Pancreas (tissue), 10 donors: ENCODE measurements around the gene AGBL5. TPM values are rescaled to one million over a fixed set of nuclear protein-coding genes. Genes with fewer than 3 reads are reported as not detected.

Experiments
- ATAC-seq, 4 donors: fragments of 200-7000 bp; cut with Tn5 transposase; one replicate each; pipeline versions ENCODE4 v1.8.0 to v1.9.1; 2020; ENCODE audit warnings: mild to moderate bottlenecking in 4 of 4, moderate library complexity in 4 of 4
- DNase-seq, 6 donors: peaks; one replicate each; pipeline ENCODE4 v3.0.0-alpha.2; 2020
- FAIRE-seq: peaks from 2 replicates; lab custom pipeline; 2012; peaks lifted over from hg19 to GRCh38; lab: Jason Lieb, UNC
- H3K27ac ChIP-seq, 4 donors: fragments of 200-600 bp; sonication (generic); 1 replicate in 3 of 4; 2 replicates in 1 of 4; pipeline versions ENCODE4 v1.5.0 to v1.8.0; 2020
- H3K27me3 ChIP-seq, 4 donors: fragments of 200-600 bp; one replicate each; pipeline ENCODE4 v1.8.0; 2021
- H3K36me3 ChIP-seq, 3 donors: fragments of 200-600 bp; sonication (generic) in 1 of 3; one replicate each; pipeline versions ENCODE4 v1.5.0 to v1.8.0; 2020 to 2021
- H3K4me1 ChIP-seq, 3 donors: fragments of 200-600 bp; one replicate each; pipeline ENCODE4 v1.8.0; 2021
- H3K4me3 ChIP-seq, 4 donors: fragments of 200-600 bp; sonication (generic) in 2 of 4; one replicate each; pipeline versions ENCODE4 v1.5.0 to v1.8.0; 2020 to 2021
- H3K9me3 ChIP-seq, 4 donors: fragments of 200-600 bp; one replicate each; pipeline ENCODE4 v1.8.0; 2021
- WGBS, 2 donors: extraction: QIAGEN DNeasy Blood & Tissue Kit; methylation state at CpG; one replicate each; pipeline ENCODE4 v1.1.7; 2013; 5-methylcytosine and 5-hydroxymethylcytosine counted together
- intact Hi-C, 3 donors: fragments of 100-400 bp; cut with DNase I; formaldehyde crosslinking; loops; one replicate each; pipeline versions ENCODE4 v1.11.1 to v1.14.2; 2022
- polyA plus RNA-seq, 2 donors: library from polyadenylated mRNA; stranded (reverse); fragments of 200-250 nt; gene quantifications; one replicate each; pipeline ENCODE4 v1.2.3, GENCODE V29; 2013
- total RNA-seq, 6 donors: library from RNA; stranded (reverse); fragmentation: NEBNext Ultra II Directional in 4 of 6; extraction: Animal tissue kit (Norgen Biotek cat#: 25700) in 4 of 6; gene quantifications; one replicate each; pipeline versions ENCODE4 v1.2.1 to v1.2.4, GENCODE V29; 2021 to 2023
- TF ChIP-seq, protein P1 (sequence below), 4 donors: fragments of 200-600 bp; sonication (generic) in 3 of 4; IDR thresholded peaks; one replicate each; pipeline versions ENCODE4 v1.5.0 to v1.8.0; 2021; ENCODE audit warnings: antibody characterized with exemption in 4 of 4
- donor health status: healthy with polysubstance abuse.
- donor health status: DM: no; HTN: no; CAD: no; lungs with moderate emphysema.
- donor health status: DM: no; HTN: no; CAD: no.
- donor health status: control.
- donor health status: control.
- donor health status: Bipolar disorder and iron deficiency.
- donor health status: DM: yes; HTN: yes; CAD: no.
- donor health status: DM: no; HTN: no; CAD: no.
- donor health status: DM: no; HTN: no; CAD: no.
- donor health status: DM: yes; HTN: yes; CAD: no.

The AGBL5 gene
- total and polyA plus RNA-seq, 8 donors = 8.2 to 15.5 (median 11.2) TPM

DNA sequence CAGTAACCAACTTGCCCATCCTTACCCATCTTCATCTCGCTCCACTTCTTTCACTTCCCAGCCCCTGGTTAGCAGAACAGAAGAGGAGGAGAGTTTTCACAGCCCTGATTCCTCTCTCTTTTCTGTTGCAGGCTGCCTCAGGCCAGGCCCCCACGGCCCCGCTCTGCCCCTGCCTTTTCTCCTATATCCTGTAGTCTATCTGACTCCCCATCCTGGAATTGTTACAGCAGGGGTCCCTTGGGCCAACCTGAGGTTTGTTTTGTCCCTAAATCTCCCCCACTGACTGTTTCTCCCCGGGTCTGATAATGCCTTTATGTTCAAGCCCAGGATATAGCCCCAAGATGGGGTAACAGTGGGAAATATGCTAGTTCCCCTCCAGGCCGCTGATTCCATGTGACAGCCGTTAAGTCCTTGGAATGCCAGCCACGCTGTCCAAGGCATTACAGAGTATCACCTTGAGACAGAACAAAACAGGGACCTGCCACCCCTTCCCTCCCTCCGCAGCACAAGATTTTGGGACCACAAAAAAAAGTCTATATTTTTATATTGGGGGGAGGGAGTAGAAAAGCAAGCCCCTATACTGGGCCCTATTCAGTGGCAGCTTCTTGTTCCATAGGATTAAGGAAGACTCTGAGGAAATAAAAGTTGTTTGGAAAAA lies 18.6 kb downstream of the AGBL5 start:
- Histone ChIP-seq H3K4me3 (peak overlapping the region in 3 of 4 donors; percentile 66 to 96 (median 89)), H3K4me1 (peaks cover 12 to 18% (median 13%) of the 10 kb centered on the region in 3 donors), H3K9me3 (no peaks in the 10 kb centered on the region), H3K36me3 (no peaks in the 10 kb centered on the region), H3K27ac (no peak overlapping the region), H3K27me3 (no peaks in the 10 kb centered on the region)
- TF ChIP-seq, protein P1, sequence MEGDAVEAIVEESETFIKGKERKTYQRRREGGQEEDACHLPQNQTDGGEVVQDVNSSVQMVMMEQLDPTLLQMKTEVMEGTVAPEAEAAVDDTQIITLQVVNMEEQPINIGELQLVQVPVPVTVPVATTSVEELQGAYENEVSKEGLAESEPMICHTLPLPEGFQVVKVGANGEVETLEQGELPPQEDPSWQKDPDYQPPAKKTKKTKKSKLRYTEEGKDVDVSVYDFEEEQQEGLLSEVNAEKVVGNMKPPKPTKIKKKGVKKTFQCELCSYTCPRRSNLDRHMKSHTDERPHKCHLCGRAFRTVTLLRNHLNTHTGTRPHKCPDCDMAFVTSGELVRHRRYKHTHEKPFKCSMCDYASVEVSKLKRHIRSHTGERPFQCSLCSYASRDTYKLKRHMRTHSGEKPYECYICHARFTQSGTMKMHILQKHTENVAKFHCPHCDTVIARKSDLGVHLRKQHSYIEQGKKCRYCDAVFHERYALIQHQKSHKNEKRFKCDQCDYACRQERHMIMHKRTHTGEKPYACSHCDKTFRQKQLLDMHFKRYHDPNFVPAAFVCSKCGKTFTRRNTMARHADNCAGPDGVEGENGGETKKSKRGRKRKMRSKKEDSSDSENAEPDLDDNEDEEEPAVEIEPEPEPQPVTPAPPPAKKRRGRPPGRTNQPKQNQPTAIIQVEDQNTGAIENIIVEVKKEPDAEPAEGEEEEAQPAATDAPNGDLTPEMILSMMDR (IDR thresholded peaks at IDR 0.05) = no peak
- DNase-seq = no peak
- WGBS, 2 donors = 69 to 73% methylated on average over 8 of the region's 8 CpGs
- intact Hi-C loops = no loop called here
- ATAC-seq = no peak
- no peak for FAIRE-seq

DNA sequence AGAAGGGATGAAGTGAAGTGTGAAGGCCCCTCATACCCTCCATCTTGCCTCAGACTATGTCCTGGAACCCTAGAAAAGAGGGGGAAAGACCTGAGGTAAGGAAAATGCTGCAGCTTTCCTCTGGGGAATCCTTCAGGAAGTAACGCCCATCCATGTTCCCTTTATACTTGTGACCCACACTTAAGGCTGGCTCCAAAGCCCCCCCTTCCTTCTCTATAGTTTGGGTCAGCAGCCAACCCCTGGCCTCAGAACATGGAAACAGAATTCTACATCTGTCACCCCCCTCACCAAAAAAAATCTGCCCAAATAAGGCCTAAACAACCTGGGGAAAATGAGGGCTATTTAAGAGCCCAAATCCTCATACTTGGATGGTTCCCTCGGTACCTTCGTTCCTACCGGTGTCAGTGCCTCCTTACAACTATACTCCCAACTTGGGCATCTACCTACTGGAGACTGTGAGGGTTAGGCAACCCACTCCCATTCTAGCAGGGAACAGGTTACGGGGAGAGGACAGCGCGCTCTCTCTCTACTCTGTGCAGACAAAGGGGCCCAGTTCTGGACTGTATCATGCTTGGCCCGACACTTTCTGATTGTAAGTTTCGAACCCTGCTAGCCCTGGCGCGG lies 19.3 kb downstream of the AGBL5 start:
- TF ChIP-seq, protein P1 (IDR thresholded peaks at IDR 0.05) = no peak
- DNase-seq (no peak), FAIRE-seq (no peak), ATAC-seq (peak in 3 of 4 donors; percentile 1 to 5 (median 4))
- H3K36me3 ChIP-seq = no peaks in the 10 kb centered on the region
- H3K4me1 ChIP-seq = peaks cover 12 to 18% (median 13%) of the 10 kb centered on the region in 3 donors
- peak overlapping the region; percentile 66 to 96 (median 89) for H3K4me3 ChIP-seq
- 3% methylated on average over 11 of the region's 11 CpGs for WGBS, 2 donors
- H3K27ac ChIP-seq = peak overlapping the region; percentile 53 to 83 (median 69)
- intact Hi-C loops = no loop called here
- no peaks in the 10 kb centered on the region for H3K27me3 ChIP-seq
- no peaks in the 10 kb centered on the region for H3K9me3 ChIP-seq

DNA sequence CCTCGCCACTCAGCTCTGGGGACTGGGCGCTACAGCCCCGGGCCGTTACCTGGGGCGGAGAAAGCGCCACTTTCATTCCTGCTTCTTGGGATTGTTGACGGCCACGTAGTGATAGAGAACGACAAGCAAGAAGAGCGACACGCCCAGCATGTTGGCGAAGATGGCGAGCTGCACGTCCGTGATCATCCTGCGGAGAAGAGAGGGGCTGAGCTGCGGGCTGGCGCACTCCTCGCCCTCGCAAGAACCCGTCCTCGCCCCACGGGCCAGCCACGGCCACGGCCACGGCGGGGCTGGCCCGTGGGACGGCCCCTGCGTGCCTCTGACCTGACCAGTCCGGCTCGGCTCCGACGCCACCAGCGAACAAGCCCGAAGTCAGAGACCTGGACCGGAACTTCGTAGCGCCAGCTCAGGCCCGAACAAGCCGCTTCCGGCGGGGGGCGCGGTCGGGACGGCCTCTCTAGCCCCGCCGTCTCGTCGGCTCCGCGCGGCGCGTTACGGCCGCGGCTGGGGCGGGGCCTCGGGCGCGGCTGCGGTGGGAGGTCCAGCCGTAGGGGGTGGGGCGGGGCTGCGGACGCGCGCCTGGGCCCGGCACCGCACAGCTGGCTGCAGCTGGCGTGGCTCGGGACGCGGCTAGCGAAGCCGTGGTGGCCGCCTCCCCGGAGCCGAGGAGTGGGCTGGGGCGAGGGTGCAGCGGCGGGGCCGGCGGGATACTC lies 20.0 kb downstream of the AGBL5 start, which contains the start of gene OST4:
TSS of gene OST4 (minus strand) at position 378 of the 713 bp plus-strand sequence.
- H3K4me1 ChIP-seq = peaks cover 12 to 18% (median 13%) of the 10 kb centered on the region in 3 donors

DNA sequence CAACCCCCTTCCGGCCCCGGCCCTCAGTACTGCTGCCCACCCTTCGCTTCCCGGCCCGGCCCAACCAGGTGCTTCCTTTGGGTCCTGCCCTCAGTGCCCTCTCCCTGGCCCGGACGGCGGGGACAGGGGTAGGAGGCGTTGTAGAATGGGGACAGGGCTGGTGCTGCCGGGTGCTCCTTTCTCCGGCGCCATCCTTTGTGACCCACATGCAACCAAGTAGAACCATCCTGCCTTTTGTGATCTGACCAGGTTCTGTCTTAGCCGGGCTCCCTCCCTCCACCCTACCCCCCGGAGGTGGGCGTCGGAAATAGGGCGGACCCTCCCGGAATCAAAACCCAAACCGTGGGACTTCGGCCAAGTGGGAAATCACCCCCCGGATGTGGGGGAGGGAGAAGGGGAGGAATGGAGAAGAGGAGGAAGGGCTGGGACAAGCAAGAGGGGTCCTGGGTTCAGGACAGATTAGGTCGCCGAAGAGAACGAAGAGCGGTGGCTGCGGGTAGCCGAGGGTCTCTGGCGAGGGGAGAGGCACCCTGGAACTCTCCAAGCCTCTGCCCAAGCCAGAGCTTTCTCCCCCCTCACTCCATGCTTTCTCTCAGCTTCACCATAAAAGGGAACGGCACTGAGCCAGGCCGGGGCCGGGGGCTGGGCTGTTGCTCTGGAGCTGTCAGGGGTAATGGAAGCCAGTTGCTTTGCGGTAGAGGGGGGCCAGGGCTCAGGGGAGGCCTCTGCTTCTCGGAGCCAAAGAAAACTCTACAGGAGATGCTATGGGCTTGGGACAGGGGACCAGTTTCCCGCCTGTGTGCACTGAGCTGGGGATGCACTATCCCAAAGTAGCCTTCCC lies 20.7 kb downstream of the AGBL5 start:
- Histone ChIP-seq H3K9me3 (no peaks in the 10 kb centered on the region), H3K36me3 (no peaks in the 10 kb centered on the region), H3K27ac (peak overlapping the region; percentile 47 to 83 (median 66)), H3K4me3 (peak overlapping the region; percentile 66 to 96 (median 89)), H3K4me1 (peaks cover 12 to 18% (median 13%) of the 10 kb centered on the region in 3 donors), H3K27me3 (no peaks in the 10 kb centered on the region)
- WGBS, 2 donors = 11 to 13% methylated on average over 28 to 34 of the region's 34 CpGs
- FAIRE-seq (no peak), DNase-seq (peak in 5 of 6 donors; percentile 47 to 69 (median 56)), ATAC-seq (peak in 3 of 4 donors; percentile 12 to 20 (median 13))
- intact Hi-C loops = no loop called here
- TF ChIP-seq, protein P1 (IDR thresholded peaks at IDR 0.05) = no peak

More for the DNA sequence above, 20.0 kb downstream of the AGBL5 start, which contains the start of gene OST4:
- Histone ChIP-seq H3K9me3 (no peaks in the 10 kb centered on the region), H3K27me3 (no peaks in the 10 kb centered on the region), H3K4me3 (peak within 1 kb of the TSS; percentile 66 to 96 (median 89)), H3K36me3 (no peaks in the 10 kb centered on the region), H3K27ac (peak within 1 kb of the TSS; percentile 53 to 83 (median 69))
- ATAC-seq = peak; percentile 95 to 98 (median 97)
- intact Hi-C loops = no loop called here
- TF ChIP-seq, protein P1 (IDR thresholded peaks at IDR 0.05) = no peak
- 0% methylated on average over 39 to 86 of the region's 86 CpGs for WGBS, 2 donors
- DNase-seq = peak; percentile 91 to 96 (median 95)
- no peak for FAIRE-seq
